Activated CD8-positive, alpha-beta T cell treated with anti-CD3 and anti-CD28 coated beads for 36 hours (primary cell): ENCODE results near the gene GRK7. TPM values are rescaled to one million over a fixed set of nuclear protein-coding genes. Genes with fewer than 3 reads are reported as not detected.

Experiments used
- ATAC-seq: fragments of 200-7000 bp; cut with Tn5 transposase; one replicate; pipeline ENCODE4 v1.10.0; 2021; ENCODE audit warnings: mild to moderate bottlenecking, moderate library complexity
- CTCF ChIA-PET: fragments of 350-600 bp; sonication (Branson Sonifier 250); formaldehyde crosslinking; loops from one replicate; lab custom pipeline; 2021; ENCODE audit warnings: antibody characterized with exemption; lab: Charles Lee
- POLR2A ChIA-PET: fragments of 350-600 bp; sonication (Branson Sonifier 250); formaldehyde crosslinking; loops from one replicate; lab custom pipeline; 2021; ENCODE audit warnings: antibody characterized with exemption; lab: Charles Lee
- DNase-seq: peaks from one replicate; pipeline ENCODE4 v3.0.0-alpha.2; 2020
- H3K27ac Mint-ChIP-seq: one replicate; pipeline ENCODE4 v1.8.0; 2021; ENCODE audit warnings: mild to moderate bottlenecking, mixed read lengths
- H3K27me3 Mint-ChIP-seq: one replicate; pipeline ENCODE4 v1.8.0; 2021; ENCODE audit warnings: mixed read lengths
- H3K36me3 Mint-ChIP-seq: one replicate; pipeline ENCODE4 v1.8.0; 2021; ENCODE audit warnings: low read depth, mixed read lengths
- H3K4me1 Mint-ChIP-seq: one replicate; pipeline ENCODE4 v1.8.0; 2021; ENCODE audit warnings: low read depth, mixed read lengths
- H3K4me3 Mint-ChIP-seq: one replicate; pipeline ENCODE4 v1.8.0; 2021; ENCODE audit warnings: mild to moderate bottlenecking, moderate library complexity, mixed read lengths
- H3K9me3 Mint-ChIP-seq: one replicate; pipeline ENCODE4 v1.8.0; 2021; ENCODE audit warnings: mixed read lengths
- intact Hi-C: fragments of 100-400 bp; cut with micrococcal nuclease; formaldehyde crosslinking; loops from one replicate; pipeline ENCODE4 v1.10.0; 2022
- total RNA-seq, 2 experiments: library from RNA; stranded (reverse); gene quantifications; one replicate each; pipeline ENCODE4 v1.2.3, GENCODE V29; 2021
- TF ChIP-seq, protein P1 (sequence below): fragments of 200-600 bp; IDR thresholded peaks from one replicate; pipeline ENCODE4 v1.8.0; 2022; ENCODE audit warnings: antibody characterized with exemption, mild to moderate bottlenecking

Gene GRK7
- total RNA-seq, 2 experiments from 2014 or later: 0.07 to 0.09 TPM

DNA sequence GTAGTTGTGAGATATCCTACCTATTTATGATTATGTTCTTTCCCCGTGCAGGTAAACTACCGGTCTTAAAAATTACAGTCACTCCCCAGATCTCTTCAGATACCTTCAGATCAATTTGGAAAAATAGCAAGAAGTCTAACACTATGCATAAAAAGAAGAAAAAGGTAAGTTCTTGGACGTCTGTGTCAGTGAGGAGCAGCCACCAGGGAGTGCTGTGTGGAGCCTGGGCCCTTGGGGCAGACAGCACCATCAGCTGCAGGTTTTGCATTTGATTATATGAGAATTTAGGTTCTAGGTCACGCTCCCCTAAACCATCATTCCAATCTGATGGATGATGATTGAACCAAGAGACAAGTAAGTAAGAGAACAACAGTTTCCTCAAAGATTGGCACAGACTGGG is 34.0 kb upstream of the GRK7 start:
- Mint-ChIP-seq H3K4me1 (no peaks in the 10 kb centered on the region), H3K4me3 (no peak overlapping the region), H3K27ac (no peak overlapping the region), H3K27me3 (peaks cover 6% of the 10 kb centered on the region), H3K36me3 (no peaks in the 10 kb centered on the region), H3K9me3 (no peaks in the 10 kb centered on the region)
- ATAC-seq: no peak
- intact Hi-C loops: no loop called here
- POLR2A ChIA-PET: no interaction called here
- TF ChIP-seq, protein P1, sequence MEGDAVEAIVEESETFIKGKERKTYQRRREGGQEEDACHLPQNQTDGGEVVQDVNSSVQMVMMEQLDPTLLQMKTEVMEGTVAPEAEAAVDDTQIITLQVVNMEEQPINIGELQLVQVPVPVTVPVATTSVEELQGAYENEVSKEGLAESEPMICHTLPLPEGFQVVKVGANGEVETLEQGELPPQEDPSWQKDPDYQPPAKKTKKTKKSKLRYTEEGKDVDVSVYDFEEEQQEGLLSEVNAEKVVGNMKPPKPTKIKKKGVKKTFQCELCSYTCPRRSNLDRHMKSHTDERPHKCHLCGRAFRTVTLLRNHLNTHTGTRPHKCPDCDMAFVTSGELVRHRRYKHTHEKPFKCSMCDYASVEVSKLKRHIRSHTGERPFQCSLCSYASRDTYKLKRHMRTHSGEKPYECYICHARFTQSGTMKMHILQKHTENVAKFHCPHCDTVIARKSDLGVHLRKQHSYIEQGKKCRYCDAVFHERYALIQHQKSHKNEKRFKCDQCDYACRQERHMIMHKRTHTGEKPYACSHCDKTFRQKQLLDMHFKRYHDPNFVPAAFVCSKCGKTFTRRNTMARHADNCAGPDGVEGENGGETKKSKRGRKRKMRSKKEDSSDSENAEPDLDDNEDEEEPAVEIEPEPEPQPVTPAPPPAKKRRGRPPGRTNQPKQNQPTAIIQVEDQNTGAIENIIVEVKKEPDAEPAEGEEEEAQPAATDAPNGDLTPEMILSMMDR: no peak
- DNase-seq: no peak
- CTCF ChIA-PET: interaction anchor here (1.1 to 1.3 kb wide), 2 partner anchors 116 to 240 kb away, joined by 3 read pairs; no protein-coding TSS in a partner anchor

DNA sequence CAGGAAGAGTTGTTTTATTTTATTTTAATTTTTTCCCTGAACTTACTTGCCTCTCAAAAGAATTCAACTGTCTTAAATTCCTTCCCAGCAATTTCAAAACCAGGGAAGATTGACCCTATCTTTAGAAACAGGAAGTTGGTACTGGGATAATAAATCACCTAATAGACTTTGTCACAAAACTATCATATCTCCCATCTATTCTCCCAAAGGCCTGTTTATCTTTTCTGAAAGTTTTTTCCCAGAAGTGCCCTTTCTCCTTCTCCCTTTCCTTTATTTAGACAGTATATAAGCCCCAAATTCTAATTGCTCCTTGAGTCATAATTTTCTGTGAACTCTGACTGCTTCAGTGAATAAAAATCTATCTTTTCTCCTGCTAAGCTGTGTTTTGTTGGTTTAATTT is 28.0 kb upstream of the GRK7 start:
- peaks cover 6% of the 10 kb centered on the region for H3K36me3 Mint-ChIP-seq
- H3K27me3 Mint-ChIP-seq: no peaks in the 10 kb centered on the region
- H3K4me3 Mint-ChIP-seq: no peak overlapping the region
- TF ChIP-seq, protein P1: no peak
- POLR2A ChIA-PET: interaction anchor here (0.7 kb wide), 1 partner anchor 61 kb away, joined by 3 read pairs; no protein-coding TSS in a partner anchor
- peaks cover 9% of the 10 kb centered on the region for H3K4me1 Mint-ChIP-seq
- DNase-seq (no peak), ATAC-seq (no peak)
- no peaks in the 10 kb centered on the region for H3K9me3 Mint-ChIP-seq
- intact Hi-C loops: no loop called here
- CTCF ChIA-PET: interaction anchor here (1.4 to 1.6 kb wide), 2 partner anchors 11 to 140 kb away, joined by 7 to 8 read pairs; no protein-coding TSS in a partner anchor
- H3K27ac Mint-ChIP-seq: no peak overlapping the region

DNA sequence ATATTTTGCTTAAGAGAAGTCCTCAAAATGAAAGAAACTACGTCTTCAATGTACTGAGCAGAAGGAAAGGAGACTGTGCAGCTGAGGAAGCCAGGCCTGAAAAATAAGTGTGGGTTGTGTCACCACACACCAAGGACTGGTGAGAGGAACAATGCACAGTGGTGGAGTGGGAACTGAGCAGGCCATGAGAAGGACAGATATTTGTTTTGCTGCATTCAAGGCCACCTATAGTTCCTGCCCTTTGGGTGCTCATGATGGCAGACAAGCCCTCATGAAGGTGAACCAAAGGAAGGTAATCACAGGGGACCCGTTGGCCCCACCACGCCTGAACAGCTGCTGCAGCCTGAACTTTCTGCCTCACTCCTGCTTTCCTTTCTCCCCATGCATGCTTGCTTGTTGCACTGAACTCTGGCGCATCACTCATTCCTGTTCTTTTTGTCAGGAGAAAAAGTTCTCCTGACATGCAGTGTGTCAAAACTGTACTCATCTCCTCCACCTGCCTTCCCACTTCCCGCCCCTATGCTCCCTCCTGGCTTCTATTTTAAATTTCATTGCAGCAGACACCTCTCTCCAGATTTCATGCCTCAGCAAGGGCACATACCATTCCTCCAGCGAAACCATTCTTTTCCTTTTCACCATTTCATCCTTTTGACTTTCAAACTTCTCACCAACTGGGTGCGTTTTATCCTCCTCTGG is 27.3 kb upstream of the GRK7 start:
- Mint-ChIP-seq H3K27me3 (no peaks in the 10 kb centered on the region), H3K4me3 (no peak overlapping the region), H3K27ac (no peak overlapping the region), H3K4me1 (peaks cover 17% of the 10 kb centered on the region), H3K9me3 (no peaks in the 10 kb centered on the region), H3K36me3 (peaks cover 13% of the 10 kb centered on the region)
- POLR2A ChIA-PET: interaction anchor here (0.7 kb wide), 2 partner anchors 60 to 67 kb away, joined by 3 read pairs; no protein-coding TSS in a partner anchor
- TF ChIP-seq, protein P1: no peak
- no peak for ATAC-seq
- CTCF ChIA-PET: interaction anchor here (1.6 kb wide), 1 partner anchor 139 kb away, joined by 8 read pairs; no protein-coding TSS in a partner anchor
- intact Hi-C loops: no loop called here
- DNase-seq: no peak

- no peaks in the 10 kb centered on the region for H3K27me3 Mint-ChIP-seq
- no peaks in the 10 kb centered on the region for H3K9me3 Mint-ChIP-seq
- peaks cover 18% of the 10 kb centered on the region for H3K36me3 Mint-ChIP-seq
- TF ChIP-seq, protein P1: no peak
- ATAC-seq: no peak
- ChIA-PET POLR2A (interaction anchor here (1.2 kb wide), 1 partner anchor 59 kb away, joined by 3 read pairs; no protein-coding TSS in a partner anchor), CTCF (interaction anchor here (0.7 to 5.7 kb wide), 4 partner anchors 22 to 176 kb away, joined by 3 to 53 read pairs (median 5); partner anchors contain the start of gene ATP1B3)
- DNase-seq: no peak
- H3K4me3 Mint-ChIP-seq: peak overlapping the region; percentile 8
- peak overlapping the region; percentile 14 for H3K27ac Mint-ChIP-seq
- intact Hi-C loops: no loop called here
- H3K4me1 Mint-ChIP-seq: peaks cover 26% of the 10 kb centered on the region
Observed at GRCh38 chr3:141737093-141737492, 26.1 kb upstream of the GRK7 start.

GRCh38 chr3:141737678-141738021 is 25.6 kb upstream of the GRK7 start:
- H3K4me1 Mint-ChIP-seq: peaks cover 29% of the 10 kb centered on the region
- intact Hi-C loops: loop anchor here (1.0 to 2.0 kb wide), 2 partner anchors 138 to 175 kb away; no protein-coding TSS in a partner anchor
- H3K27me3 Mint-ChIP-seq: no peaks in the 10 kb centered on the region
- H3K36me3 Mint-ChIP-seq: peaks cover 21% of the 10 kb centered on the region
- POLR2A ChIA-PET: interaction anchor here (1.4 to 3.1 kb wide), 4 partner anchors 59 to 176 kb away, joined by 5 to 30 read pairs (median 14); partner anchors contain the start of gene ATP1B3
- DNase-seq: no peak
- ATAC-seq: no peak
- peak overlapping the region; percentile 93 for H3K27ac Mint-ChIP-seq
- H3K4me3 Mint-ChIP-seq: peak overlapping the region; percentile 71
- TF ChIP-seq, protein P1: no peak
- no peaks in the 10 kb centered on the region for H3K9me3 Mint-ChIP-seq
- CTCF ChIA-PET: interaction anchor here (1.5 to 5.7 kb wide), 8 partner anchors 14 to 176 kb away, joined by 5 to 53 read pairs (median 14); partner anchors contain the start of gene ATP1B3
